HEK293 (cell line): ENCODE data around the gene KCTD17.

ENCODE experiments used
- CTCF ChIA-PET: fragments of 350-600 bp; formaldehyde crosslinking; extraction: SDS; loops from one replicate; lab custom pipeline; 2021; ENCODE audit warnings: antibody characterized with exemption; lab: Yijun Ruan, JAX
- POLR2A ChIA-PET: fragments of 300-600 bp; formaldehyde crosslinking; extraction: SDS; loops from one replicate; lab custom pipeline; 2020; ENCODE audit warnings: antibody characterized with exemption, inconsistent platforms; lab: Yijun Ruan, JAX
- H3K27ac ChIP-seq: fragments of 200-500 bp; sonication (Bioruptor generic); 2 replicates; pipeline ENCODE4 v1.5.1; 2014; ENCODE audit warnings: low read depth, low read length, control low read depth, inconsistent platforms; ENCODE audit errors: extremely low read depth
- H3K36me3 ChIP-seq, 2 experiments: fragments of 200-500 bp in 1 of 2; sonication (Bioruptor generic) in 1 of 2; 1 replicate in 1 of 2; 2 replicates in 1 of 2; pipeline ENCODE4 v1.5.1; 2014 to 2017; ENCODE audit warnings: inconsistent platforms in 2 of 2, low read length in 2 of 2; ENCODE audit not compliant: control insufficient read depth in 2 of 2, insufficient read depth in 1 of 2
- H3K4me1 ChIP-seq: fragments of 200-500 bp; sonication (Bioruptor generic); 2 replicates; pipeline ENCODE4 v1.5.1; 2014; ENCODE audit warnings: mild to moderate bottlenecking, low read length, inconsistent platforms; ENCODE audit not compliant: control insufficient read depth, insufficient read depth
- H3K4me3 ChIP-seq: 2 replicates; pipeline ENCODE4 v1.5.1; 2011; ENCODE audit warnings: low read depth, mild to moderate bottlenecking, control low read depth, low read length, moderate library complexity
- H3K9me3 ChIP-seq: fragments of 200-500 bp; sonication (Bioruptor generic); 2 replicates; pipeline ENCODE4 v1.5.1; 2014; ENCODE audit warnings: low read depth, low read length, inconsistent platforms; ENCODE audit not compliant: control insufficient read depth, insufficient read depth
- HOXA7 ChIP-seq: sonication (generic); formaldehyde crosslinking; IDR thresholded peaks from 2 replicates; pipeline ENCODE4 v1.8.1; 2022; ENCODE audit warnings: missing genetic modification reagents, borderline replicate concordance
- MEIS1 ChIP-seq: sonication (generic); formaldehyde crosslinking; IDR thresholded peaks from 2 replicates; pipeline ENCODE4 v1.8.1; 2022; ENCODE audit warnings: missing genetic modification reagents, mild to moderate bottlenecking, borderline replicate concordance
- MYNN ChIP-seq: fragments of 450-650 bp; formaldehyde crosslinking; IDR thresholded peaks from 2 replicates; pipeline ENCODE4 v1.5.1; 2016; ENCODE audit warnings: missing biosample characterization, missing genetic modification characterization, borderline replicate concordance
- MZF1 ChIP-seq: fragments of 450-650 bp; formaldehyde crosslinking; IDR thresholded peaks from 2 replicates; pipeline ENCODE4 v1.5.1; 2017; ENCODE audit warnings: missing biosample characterization, missing genetic modification characterization, borderline replicate concordance
- OVOL3 ChIP-seq: fragments of 450-650 bp; formaldehyde crosslinking; IDR thresholded peaks from 2 replicates; pipeline ENCODE4 v1.5.1; 2016; ENCODE audit warnings: missing biosample characterization, missing genetic modification characterization
- REPIN1 ChIP-seq: fragments of 450-650 bp; formaldehyde crosslinking; IDR thresholded peaks from 2 replicates; pipeline ENCODE4 v1.5.1; 2017; ENCODE audit warnings: missing biosample characterization, missing genetic modification characterization, low read depth
- SCRT2 ChIP-seq: fragments of 450-650 bp; formaldehyde crosslinking; IDR thresholded peaks from 2 replicates; pipeline ENCODE4 v1.5.1; 2016; ENCODE audit warnings: missing biosample characterization, missing genetic modification characterization
- SETDB1 ChIP-seq: IDR thresholded peaks from one replicate; pipeline ENCODE4 v1.6.1; 2017; ENCODE audit warnings: mild to moderate bottlenecking, low read length, moderate library complexity, mixed read lengths; ENCODE audit not compliant: insufficient read length
- SP3 ChIP-seq: fragments of 450-650 bp; formaldehyde crosslinking; IDR thresholded peaks from 2 replicates; pipeline ENCODE4 v1.5.1; 2016; ENCODE audit warnings: missing biosample characterization, missing genetic modification characterization
- SP7 ChIP-seq: fragments of 450-650 bp; formaldehyde crosslinking; IDR thresholded peaks from 2 replicates; pipeline ENCODE4 v1.5.1; 2016; ENCODE audit warnings: missing biosample characterization, missing genetic modification characterization
- YY1 ChIP-seq: fragments of 450-650 bp; formaldehyde crosslinking; IDR thresholded peaks from 2 replicates; pipeline ENCODE4 v1.5.1; 2018; ENCODE audit warnings: missing biosample characterization, missing genetic modification characterization
- ZBTB11 ChIP-seq: fragments of 450-650 bp; formaldehyde crosslinking; conservative IDR thresholded peaks from 2 replicates; pipeline ENCODE4 v1.5.1; 2016; ENCODE audit warnings: low read depth, missing biosample characterization, missing genetic modification characterization
- ZFP69B ChIP-seq: fragments of 450-650 bp; formaldehyde crosslinking; IDR thresholded peaks from 2 replicates; pipeline ENCODE4 v1.5.1; 2016; ENCODE audit warnings: missing biosample characterization, missing genetic modification characterization
- ZNF121 ChIP-seq: fragments of 450-650 bp; formaldehyde crosslinking; IDR thresholded peaks from 2 replicates; pipeline ENCODE4 v1.5.1; 2016; ENCODE audit warnings: missing biosample characterization, missing genetic modification characterization
- ZNF132 ChIP-seq: fragments of 450-650 bp; formaldehyde crosslinking; IDR thresholded peaks from 2 replicates; pipeline ENCODE4 v1.5.1; 2017; ENCODE audit warnings: missing biosample characterization, missing genetic modification characterization, borderline replicate concordance
- ZNF140 ChIP-seq: fragments of 450-650 bp; formaldehyde crosslinking; IDR thresholded peaks from 2 replicates; pipeline ENCODE4 v1.5.1; 2016; ENCODE audit warnings: missing biosample characterization, missing genetic modification characterization
- ZNF184 ChIP-seq: fragments of 450-650 bp; IDR thresholded peaks from 2 replicates; pipeline ENCODE4 v1.5.1; 2018; ENCODE audit warnings: missing biosample characterization, mild to moderate bottlenecking, missing genetic modification characterization
- ZNF211 ChIP-seq: fragments of 450-650 bp; formaldehyde crosslinking; IDR thresholded peaks from 2 replicates; pipeline ENCODE4 v1.5.1; 2016; ENCODE audit warnings: low read depth, missing biosample characterization, missing genetic modification characterization
- ZNF266 ChIP-seq: fragments of 450-650 bp; formaldehyde crosslinking; IDR thresholded peaks from 2 replicates; pipeline ENCODE4 v1.5.1; 2016; ENCODE audit warnings: missing biosample characterization, missing genetic modification characterization, low read depth
- ZNF311 ChIP-seq: fragments of 450-650 bp; formaldehyde crosslinking; IDR thresholded peaks from 2 replicates; pipeline ENCODE4 v1.5.1; 2017; ENCODE audit warnings: missing biosample characterization, missing genetic modification characterization, borderline replicate concordance
- ZNF341 ChIP-seq: fragments of 450-650 bp; formaldehyde crosslinking; IDR thresholded peaks from 2 replicates; pipeline ENCODE4; 2016; ENCODE audit warnings: low read depth, missing biosample characterization, missing genetic modification characterization
- ZNF404 ChIP-seq: fragments of 450-650 bp; formaldehyde crosslinking; IDR thresholded peaks from 2 replicates; pipeline ENCODE4 v1.5.1; 2017; ENCODE audit warnings: missing biosample characterization, missing genetic modification characterization
- ZNF510 ChIP-seq: fragments of 450-650 bp; formaldehyde crosslinking; IDR thresholded peaks from 2 replicates; pipeline ENCODE4 v1.5.1; 2018; ENCODE audit warnings: mild to moderate bottlenecking, missing genetic modification characterization, missing biosample characterization; ENCODE audit not compliant: insufficient replicate concordance
- ZNF664 ChIP-seq: fragments of 450-650 bp; formaldehyde crosslinking; IDR thresholded peaks from 2 replicates; pipeline ENCODE4 v1.5.1; 2016; ENCODE audit warnings: missing biosample characterization, missing genetic modification characterization
- ZNF837 ChIP-seq: fragments of 450-650 bp; formaldehyde crosslinking; IDR thresholded peaks from 2 replicates; pipeline ENCODE4 v1.5.1; 2016; ENCODE audit warnings: missing biosample characterization, missing genetic modification characterization
- ZNF843 ChIP-seq: fragments of 450-650 bp; formaldehyde crosslinking; IDR thresholded peaks from 2 replicates; pipeline ENCODE4 v1.5.1; 2016; ENCODE audit warnings: missing biosample characterization, missing genetic modification characterization
- TF ChIP-seq, protein P1 (sequence below): fragments of 450-650 bp; formaldehyde crosslinking; IDR thresholded peaks from 2 replicates; pipeline ENCODE4 v1.5.1; 2017; ENCODE audit warnings: missing biosample characterization, mild to moderate bottlenecking, missing genetic modification characterization, moderate library complexity
- TF ChIP-seq, protein P2 (sequence below): fragments of 450-650 bp; formaldehyde crosslinking; IDR thresholded peaks from 2 replicates; pipeline ENCODE4 v1.5.1; 2016; ENCODE audit warnings: missing biosample characterization, missing genetic modification characterization

KCTD17 gene

DNA sequence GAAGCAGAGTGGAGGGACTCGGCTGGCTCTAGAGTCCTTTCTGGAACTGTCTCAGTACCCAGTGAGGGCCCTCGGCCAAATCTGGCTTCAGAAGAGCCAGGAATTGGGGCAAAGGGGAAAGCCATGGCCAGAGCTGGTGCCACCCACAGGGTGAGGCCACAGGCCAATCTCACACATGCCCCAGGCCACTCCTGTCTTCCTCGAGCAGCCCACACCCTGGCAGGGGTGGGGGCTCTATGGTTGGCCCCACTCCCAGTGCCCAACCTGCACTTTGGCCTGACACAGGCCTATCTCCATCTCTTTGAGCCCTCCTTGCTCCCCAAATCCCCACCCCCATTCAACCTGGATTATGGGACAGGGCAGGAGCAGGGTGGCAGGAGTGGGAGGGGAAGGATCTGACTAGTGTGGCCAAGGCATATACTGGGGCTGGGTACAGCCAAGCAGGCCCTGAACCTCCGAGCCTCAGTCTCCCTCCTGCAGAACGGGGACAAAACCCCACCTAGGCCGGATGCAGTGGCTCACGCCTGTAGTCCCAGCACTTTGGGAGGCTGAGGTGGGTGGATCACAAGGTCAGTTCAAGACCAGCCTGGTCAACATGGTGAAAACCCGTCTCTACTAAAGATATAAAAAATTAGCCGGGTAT lies 39.2 kb upstream of the KCTD17 start:
- TF ChIP-seq ZNF132 (tag by site-specific recombination) (no peak), ZNF837 (tag by site-specific recombination) (no peak), ZNF140 (tag by site-specific recombination) (no peak), SCRT2 (tag by site-specific recombination) (no peak), SETDB1 (no peak), SP3 (tag by site-specific recombination) (no peak), YY1 (no peak), ZNF664 (tag by site-specific recombination) (no peak), MEIS1 (CRISPR knock-in tag) (no peak), MZF1 (tag by site-specific recombination) (no peak), SP7 (tag by site-specific recombination) (no peak), ZNF341 (tag by site-specific recombination) (no peak), ZNF404 (tag by site-specific recombination) (no peak), ZNF510 (tag by site-specific recombination) (no peak), ZFP69B (tag by site-specific recombination) (no peak), ZNF121 (tag by site-specific recombination) (no peak), ZBTB11 (no peak), HOXA7 (CRISPR knock-in tag) (no peak), ZNF311 (tag by site-specific recombination) (no peak)
- TF ChIP-seq, protein P1, sequence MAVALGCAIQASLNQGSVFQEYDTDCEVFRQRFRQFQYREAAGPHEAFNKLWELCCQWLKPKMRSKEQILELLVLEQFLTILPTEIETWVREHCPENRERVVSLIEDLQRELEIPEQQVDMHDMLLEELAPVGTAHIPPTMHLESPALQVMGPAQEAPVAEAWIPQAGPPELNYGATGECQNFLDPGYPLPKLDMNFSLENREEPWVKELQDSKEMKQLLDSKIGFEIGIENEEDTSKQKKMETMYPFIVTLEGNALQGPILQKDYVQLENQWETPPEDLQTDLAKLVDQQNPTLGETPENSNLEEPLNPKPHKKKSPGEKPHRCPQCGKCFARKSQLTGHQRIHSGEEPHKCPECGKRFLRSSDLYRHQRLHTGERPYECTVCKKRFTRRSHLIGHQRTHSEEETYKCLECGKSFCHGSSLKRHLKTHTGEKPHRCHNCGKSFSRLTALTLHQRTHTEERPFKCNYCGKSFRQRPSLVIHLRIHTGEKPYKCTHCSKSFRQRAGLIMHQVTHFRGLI: no peak
- Histone ChIP-seq H3K27ac (no peak overlapping the region), H3K9me3 (no peaks in the 10 kb centered on the region), H3K4me1 (no peaks in the 10 kb centered on the region), H3K4me3 (no peak overlapping the region), H3K36me3 (peaks cover 0 to 13% of the 10 kb centered on the region in 2 experiments; a peak in 1 of 3 replicates)
- CTCF ChIA-PET: interaction anchor here (1.0 kb wide), 1 partner anchor 10 kb away, joined by 3 read pairs; no protein-coding TSS in a partner anchor
- POLR2A ChIA-PET: no interaction called here

DNA sequence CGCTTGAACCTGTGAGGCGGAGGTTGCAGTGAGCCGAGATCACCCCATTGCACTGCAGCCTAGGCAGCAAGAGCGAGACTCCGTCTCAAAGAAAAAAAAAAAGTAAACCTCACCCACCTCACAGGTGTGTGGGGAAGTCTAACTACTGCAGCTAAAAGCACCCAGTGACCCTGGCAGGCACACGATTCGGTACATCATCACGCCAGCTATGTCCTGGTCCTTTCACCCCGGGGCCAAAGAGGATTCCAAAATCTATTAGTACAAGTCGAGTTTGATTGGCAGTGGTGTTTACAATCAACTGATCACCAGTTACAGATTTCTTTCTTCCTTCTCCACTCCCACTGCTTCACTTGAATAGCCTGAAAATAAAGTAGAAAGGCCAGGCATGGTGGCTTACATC lies 38.6 kb upstream of the KCTD17 start:
- Histone ChIP-seq H3K36me3 (peaks cover 0 to 19% of the 10 kb centered on the region in 2 experiments; a peak in 1 of 3 replicates), H3K9me3 (no peaks in the 10 kb centered on the region), H3K4me3 (no peak overlapping the region), H3K27ac (no peak overlapping the region), H3K4me1 (no peaks in the 10 kb centered on the region)
- ChIA-PET CTCF (interaction anchor here (0.6 to 1.0 kb wide), 2 partner anchors 9 to 119 kb away, joined by 3 read pairs; no protein-coding TSS in a partner anchor), POLR2A (interaction anchor here (0.7 to 1.2 kb wide), 3 partner anchors 26 to 198 kb away, joined by 3 read pairs; no protein-coding TSS in a partner anchor)
- no peak for TF ChIP-seq ZNF837 (tag by site-specific recombination)
- TF ChIP-seq OVOL3 (tag by site-specific recombination): no peak
- TF ChIP-seq, protein P1: no peak
- TF ChIP-seq ZNF843 (tag by site-specific recombination): no peak
- no peak for TF ChIP-seq ZNF266 (tag by site-specific recombination)
- TF ChIP-seq REPIN1 (tag by site-specific recombination): no peak
- TF ChIP-seq, protein P2, sequence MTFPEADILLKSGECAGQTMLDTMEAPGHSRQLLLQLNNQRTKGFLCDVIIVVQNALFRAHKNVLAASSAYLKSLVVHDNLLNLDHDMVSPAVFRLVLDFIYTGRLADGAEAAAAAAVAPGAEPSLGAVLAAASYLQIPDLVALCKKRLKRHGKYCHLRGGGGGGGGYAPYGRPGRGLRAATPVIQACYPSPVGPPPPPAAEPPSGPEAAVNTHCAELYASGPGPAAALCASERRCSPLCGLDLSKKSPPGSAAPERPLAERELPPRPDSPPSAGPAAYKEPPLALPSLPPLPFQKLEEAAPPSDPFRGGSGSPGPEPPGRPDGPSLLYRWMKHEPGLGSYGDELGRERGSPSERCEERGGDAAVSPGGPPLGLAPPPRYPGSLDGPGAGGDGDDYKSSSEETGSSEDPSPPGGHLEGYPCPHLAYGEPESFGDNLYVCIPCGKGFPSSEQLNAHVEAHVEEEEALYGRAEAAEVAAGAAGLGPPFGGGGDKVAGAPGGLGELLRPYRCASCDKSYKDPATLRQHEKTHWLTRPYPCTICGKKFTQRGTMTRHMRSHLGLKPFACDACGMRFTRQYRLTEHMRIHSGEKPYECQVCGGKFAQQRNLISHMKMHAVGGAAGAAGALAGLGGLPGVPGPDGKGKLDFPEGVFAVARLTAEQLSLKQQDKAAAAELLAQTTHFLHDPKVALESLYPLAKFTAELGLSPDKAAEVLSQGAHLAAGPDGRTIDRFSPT (tag by site-specific recombination): no peak
- TF ChIP-seq ZNF211 (tag by site-specific recombination): no peak
- TF ChIP-seq MYNN (tag by site-specific recombination): no peak
- no peak for TF ChIP-seq ZNF184 (tag by site-specific recombination)
